Mucosa of descending colon (tissue), 3 donors: ENCODE data around the gene GRIN1. TPM values are rescaled to one million over a fixed set of nuclear protein-coding genes. Genes with fewer than 3 reads are reported as not detected.

Experiments used
- ATAC-seq: fragments of 200-7000 bp; cut with Tn5 transposase; one replicate; pipeline ENCODE4 v1.9.1; 2020; ENCODE audit warnings: mild to moderate bottlenecking, moderate library complexity
- DNase-seq, 3 donors: peaks; one replicate each; pipeline ENCODE4 v3.0.0-alpha.2; 2020
- H3K36me3 ChIP-seq: fragments of 200-600 bp; one replicate; pipeline ENCODE4 v1.8.0; 2021; ENCODE audit warnings: low read depth, mild to moderate bottlenecking
- H3K4me1 ChIP-seq: fragments of 200-600 bp; one replicate; pipeline ENCODE4 v1.8.0; 2021; ENCODE audit warnings: low read depth, mild to moderate bottlenecking
- H3K4me3 ChIP-seq: fragments of 200-600 bp; one replicate; pipeline ENCODE4 v1.8.0; 2021; ENCODE audit warnings: mild to moderate bottlenecking
- H3K9me3 ChIP-seq: fragments of 200-600 bp; one replicate; pipeline ENCODE4 v1.8.0; 2021; ENCODE audit warnings: mild to moderate bottlenecking
- CTCF ChIP-seq: fragments of 200-600 bp; IDR thresholded peaks from one replicate; pipeline ENCODE4 v1.8.0; 2022; ENCODE audit warnings: antibody characterized with exemption, mild to moderate bottlenecking
- intact Hi-C, 2 donors: fragments of 100-400 bp; cut with DNase I in 1 of 2; cut with micrococcal nuclease in 1 of 2; formaldehyde crosslinking; loops; one replicate each; pipeline versions ENCODE4 v1.11.0 to v1.11.1; 2022; cut with DNase I, micrococcal nuclease
- total RNA-seq, 3 donors: library from RNA; stranded (reverse); fragmentation: NEBNext Ultra II Directional in 2 of 3; extraction: Animal tissue kit (Norgen Biotek cat#: 25700) in 2 of 3; gene quantifications; one replicate each; pipeline versions ENCODE4 v1.2.1 to v1.2.4, GENCODE V29; 2021 to 2023
- donor health status: DM: no; HTN: no; CAD: no; lungs with moderate emphysema.
- donor health status: DM: no; HTN: no; CAD: no.
- donor health status: DM: no; HTN: yes; CAD: no.

The GRIN1 gene
- total RNA-seq, 3 donors from 2014 or later = 0.36 to 2.6 TPM; not detected in 1

- TF ChIP-seq CTCF = no peak
Observed at GRCh38 chr9:137173796-137174664, 35.1 kb downstream of the GRIN1 start.

GRCh38 chr9:137174722-137175293, 35.9 kb downstream of the GRIN1 start:
- intact Hi-C loops = no loop called here
- ATAC-seq (peak; percentile 6), DNase-seq (no peak)
- Histone ChIP-seq H3K9me3 (no peaks in the 10 kb centered on the region), H3K4me1 (peaks cover 25% of the 10 kb centered on the region), H3K36me3 (peaks cover 3% of the 10 kb centered on the region), H3K4me3 (no peak overlapping the region)
- no peak for TF ChIP-seq CTCF

More at GRCh38 chr9:137173796-137174664, 35.1 kb downstream of the GRIN1 start:
- DNase-seq = no peak
- no peaks in the 10 kb centered on the region for H3K9me3 ChIP-seq
- ATAC-seq = no peak
- peaks cover 33% of the 10 kb centered on the region for H3K4me1 ChIP-seq
- intact Hi-C loops = no loop called here
- no peak overlapping the region for H3K4me3 ChIP-seq
- no peaks in the 10 kb centered on the region for H3K36me3 ChIP-seq

GRCh38 chr9:137175345-137175961, 36.5 kb downstream of the GRIN1 start:
- intact Hi-C loops = no loop called here
- Histone ChIP-seq H3K4me3 (no peak overlapping the region), H3K36me3 (peaks cover 3% of the 10 kb centered on the region), H3K9me3 (no peaks in the 10 kb centered on the region), H3K4me1 (peaks cover 21% of the 10 kb centered on the region)
- ATAC-seq = peak; percentile 4
- TF ChIP-seq CTCF = no peak
- no peak for DNase-seq

GRCh38 chr9:137176302-137177182, 37.6 kb downstream of the GRIN1 start:
- peak; percentile 41 for TF ChIP-seq CTCF
- H3K4me3 ChIP-seq = no peak overlapping the region
- peaks cover 21% of the 10 kb centered on the region for H3K4me1 ChIP-seq
- H3K36me3 ChIP-seq = peaks cover 3% of the 10 kb centered on the region
- intact Hi-C loops = no loop called here
- DNase-seq (peak in 2 of 3 donors; percentile 59 to 60), ATAC-seq (peak; percentile 72)
- no peaks in the 10 kb centered on the region for H3K9me3 ChIP-seq
